Panc1 (cell line): ENCODE results near the gene SMIM10L1. TPM values are rescaled to one million over a fixed set of nuclear protein-coding genes. Genes with fewer than 3 reads are reported as not detected.

Experiments
- ATAC-seq: fragments of 200-7000 bp; cut with Tn5 transposase; 2 replicates; pipeline ENCODE4 v1.9.1; 2020; ENCODE audit warnings: mild to moderate bottlenecking, moderate library complexity
- BruUV-seq: library from RNA; stranded (reverse); fragments of 400-500 nt; replicated peaks from 2 replicates; lab custom pipeline; 2021; lab: Mats Ljungman, UMichigan
- CTCF ChIA-PET: fragments of 300-600 bp; sonication (Branson Sonifier 250); formaldehyde crosslinking; loops from one replicate; lab custom pipeline; 2022; ENCODE audit warnings: antibody characterized with exemption; lab: Charles Lee
- POLR2A ChIA-PET: fragments of 300-600 bp; sonication (Branson Sonifier 250); formaldehyde crosslinking; loops from one replicate; lab custom pipeline; 2022; ENCODE audit warnings: antibody characterized with exemption; lab: Charles Lee
- DNase-seq: peaks from one replicate; pipeline ENCODE4 v3.0.0-alpha.2; 2010; ENCODE audit warnings: low read depth, low spot score
- H3K27ac ChIP-seq: 2 replicates; pipeline ENCODE4 v1.5.1; 2011; ENCODE audit warnings: mild to moderate bottlenecking, low read length, inconsistent platforms
- H3K27me3 ChIP-seq: fragments of 200-500 bp; sonication (Bioruptor generic); 2 replicates; pipeline ENCODE4 v1.6.0; 2014; ENCODE audit warnings: low read length, inconsistent platforms; ENCODE audit not compliant: control insufficient read depth, insufficient read depth
- H3K36me3 ChIP-seq: fragments of 200-500 bp; sonication (Bioruptor generic); 2 replicates; pipeline ENCODE4 v1.5.1; 2014; ENCODE audit warnings: inconsistent platforms, mild to moderate bottlenecking, low read length, moderate library complexity; ENCODE audit not compliant: control insufficient read depth, insufficient read depth
- H3K4me1 ChIP-seq: 2 replicates; pipeline ENCODE4 v1.5.1; 2011; ENCODE audit warnings: inconsistent platforms, mild to moderate bottlenecking, low read length, moderate library complexity; ENCODE audit not compliant: control insufficient read depth, insufficient read depth
- H3K4me3 ChIP-seq, 2 experiments: 2 replicates each; pipeline ENCODE4 v1.5.1; 2011 to 2012; ENCODE audit warnings: low read depth in 2 of 2, low read length in 2 of 2, mild to moderate bottlenecking in 2 of 2, inconsistent platforms in 1 of 2, moderate library complexity in 1 of 2
- H3K9me3 ChIP-seq: fragments of 200-500 bp; sonication (Bioruptor generic); 2 replicates; pipeline ENCODE4 v1.5.1; 2014; ENCODE audit warnings: low read depth, mild to moderate bottlenecking, inconsistent platforms, low read length, moderate library complexity; ENCODE audit not compliant: control insufficient read depth, insufficient read depth
- CTCF ChIP-seq: fragments of 450-650 bp; IDR thresholded peaks from 2 replicates; pipeline ENCODE4 v1.5.1; 2017; ENCODE audit warnings: mild to moderate bottlenecking
- POLR2AphosphoS5 ChIP-seq: IDR thresholded peaks from 2 replicates; pipeline ENCODE4 v1.6.1; 2012; ENCODE audit warnings: mild to moderate bottlenecking, low read depth, low read length, moderate library complexity
- REST ChIP-seq, 2 experiments: IDR thresholded peaks; 2 replicates each; pipeline ENCODE4 v1.6.1; 2011 to 2012; ENCODE audit warnings: low read depth in 2 of 2, control low read depth in 1 of 2, low read length in 1 of 2, mild to moderate bottlenecking in 1 of 2, moderate library complexity in 1 of 2; ENCODE audit not compliant: insufficient read depth in 1 of 2
- SIN3A ChIP-seq: IDR thresholded peaks from 2 replicates; pipeline ENCODE4 v1.6.1; 2012; ENCODE audit warnings: low read depth, mild to moderate bottlenecking, low read length, moderate library complexity, borderline replicate concordance; ENCODE audit not compliant: insufficient read depth
- TCF7L2 ChIP-seq: IDR thresholded peaks from 2 replicates; pipeline ENCODE4 v1.6.1; 2011; ENCODE audit warnings: mild to moderate bottlenecking, low read depth, low read length, inconsistent platforms
- in situ Hi-C: cut with HindIII; loops from 2 replicates; pipeline ENCODE4 v1.10.0; 2016; ENCODE audit warnings: low sequenced_read_pairs, low pct_unique_long_range_greater_than_20kb
- intact Hi-C: fragments of 100-400 bp; cut with micrococcal nuclease; formaldehyde crosslinking; loops from one replicate; pipeline ENCODE4 v1.10.0; 2022; ENCODE audit not compliant: unreplicated experiment
- total RNA-seq: library from RNA; stranded (reverse); gene quantifications from one replicate; pipeline ENCODE4 v1.2.1, GENCODE V29; 2021; ENCODE audit not compliant: unreplicated experiment

Gene SMIM10L1
- total RNA-seq, 1 experiment from 2014 or later: 6.0 TPM

GRCh38 chr12:11166300-11166699, 4.7 kb upstream of the SMIM10L1 start:
- in situ Hi-C loops: no loop called here

DNA sequence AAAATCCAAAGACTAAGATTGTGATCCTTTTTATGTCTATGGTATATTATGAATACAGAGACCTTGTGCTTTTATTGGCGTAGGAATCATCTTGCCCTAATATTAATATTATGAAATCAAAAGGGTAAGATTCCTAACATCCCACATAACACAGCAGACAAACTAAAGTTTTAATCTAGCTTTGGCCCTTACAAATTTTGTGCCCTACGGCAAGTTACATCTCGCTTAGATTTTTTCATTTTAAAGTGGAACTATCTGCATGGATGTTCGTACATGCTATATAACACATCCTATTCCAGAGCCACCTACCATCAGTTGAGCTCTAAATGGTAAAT, 217 bp upstream of the SMIM10L1 start:
- TF ChIP-seq REST (IDR thresholded peaks at IDR 0.05; ENCODE audit: insufficient read depth in 1 of 2, low read depth in 2 of 2, low read length in 1 of 2) (no peak), CTCF (no peak), TCF7L2 (no peak), SIN3A (no peak), POLR2AphosphoS5 (no peak)
- POLR2A ChIA-PET: interaction anchor here (0.6 to 1.0 kb wide), 2 partner anchors 254 to 441 kb away, joined by 3 read pairs; no protein-coding TSS in a partner anchor
- Histone ChIP-seq H3K4me3 (peak overlapping the region; percentile 69 to 80), H3K27ac (peak overlapping the region; percentile 92), H3K27me3 (no peaks in the 10 kb centered on the region), H3K36me3 (peaks cover 8% of the 10 kb centered on the region), H3K9me3 (no peaks in the 10 kb centered on the region), H3K4me1 (peaks cover 17% of the 10 kb centered on the region)
- intact Hi-C loops (no loop called here), in situ Hi-C loops (no loop called here)
- BruUV-seq: no TSS peak
- DNase-seq (no peak), ATAC-seq (no peak)
- CTCF ChIA-PET: no interaction called here

More at GRCh38 chr12:11166300-11166699, 4.7 kb upstream of the SMIM10L1 start:
- no peak for TF ChIP-seq POLR2AphosphoS5
- no peak for TF ChIP-seq SIN3A
- TF ChIP-seq REST (IDR thresholded peaks at IDR 0.05; ENCODE audit: insufficient read depth in 1 of 2, low read depth in 2 of 2, low read length in 1 of 2): no peak
- no peak for TF ChIP-seq CTCF
- TF ChIP-seq TCF7L2: no peak
- ChIA-PET POLR2A (no interaction called here), CTCF (no interaction called here)
- ATAC-seq (no peak), DNase-seq (no peak)
- Histone ChIP-seq H3K27ac (no peak overlapping the region), H3K4me3 (no peak overlapping the region), H3K27me3 (no peaks in the 10 kb centered on the region), H3K9me3 (no peaks in the 10 kb centered on the region), H3K36me3 (peaks cover 10% of the 10 kb centered on the region; the same call in 1 of the 2 replicates), H3K4me1 (peaks cover 13% of the 10 kb centered on the region)
- no TSS peak for BruUV-seq
- intact Hi-C loops: no loop called here
